ENCODE measurements around the gene PSME4. TPM values are rescaled to one million over a fixed set of nuclear protein-coding genes. Genes with fewer than 3 reads are reported as not detected.

Gene PSME4
- total and polyA plus RNA-seq, 2 of the 13 experiments (the other 11 are each of a cell fraction or from before 2014, with no cell fraction given): 52.1 to 77.8 TPM

GRCh38 chr2:53907582-53907981 is 63.2 kb downstream of the PSME4 start:
- peaks cover 22 to 85% of the 10 kb centered on the region in 2 experiments for H3K36me3 ChIP-seq (replicated peaks in 1 of 2; ENCODE audit: control insufficient read depth in 1 of 2, insufficient read depth in 2 of 2, low read length in 2 of 2)
- 95% methylated on average over 1 of the region's 1 CpG for WGBS (ENCODE audit: low lambda C conversion rate)
- no peak overlapping the region for H3K4me2 ChIP-seq (ENCODE audit: low read depth, low read length)
- DNase-seq (ENCODE audit: low spot score) (no peak), FAIRE-seq (no peak), ATAC-seq (no peak)
- intact Hi-C loops (cut with micrococcal nuclease; ENCODE audit: unreplicated experiment) (no loop called here), in situ Hi-C loops (cut with HindIII; ENCODE audit: extremely low pct_ligation_motif_present, low pct_unique_long_range_greater_than_20kb) (no loop called here)
- no peak overlapping the region for H3K4me3 ChIP-seq (replicated peaks in 1 of 3; ENCODE audit: insufficient read depth in 1 of 3, low read depth in 2 of 3, low read length in 3 of 3)
- no peaks in the 10 kb centered on the region for H3K9me3 ChIP-seq (ENCODE audit: low read length)
- no peaks in the 10 kb centered on the region for H3K79me2 ChIP-seq (ENCODE audit: insufficient read depth, low read length)
- H2AFZ ChIP-seq (ENCODE audit: low read length): no peak overlapping the region
- ChIA-PET CTCF (ENCODE audit: low intra/inter-chr PET ratio, low total read pairs) (no interaction called here), POLR2A (no interaction called here)
- no peaks in the 10 kb centered on the region for H3K27me3 ChIP-seq (ENCODE audit: control insufficient read depth in 1 of 2, insufficient read depth in 2 of 2, low read length in 2 of 2)
- no peaks in the 10 kb centered on the region for H3K4me1 ChIP-seq (ENCODE audit: insufficient read depth, low read length)
- H3K9ac ChIP-seq (ENCODE audit: insufficient read depth, low read depth, low read length): no peak overlapping the region
- BruUV-seq (replicated peaks): TSS peak; percentile 20
- H3K27ac ChIP-seq (ENCODE audit: extremely low read length, insufficient read depth, low read length): no peak overlapping the region
- no peaks in the 10 kb centered on the region for H4K20me1 ChIP-seq (ENCODE audit: insufficient read depth, low read length)
- no peak for TF ChIP-seq ZFP82 (CRISPR knock-in tag; IDR thresholded peaks at IDR 0.05; ENCODE audit: borderline replicate concordance)
- TF ChIP-seq ZNF276 (CRISPR knock-in tag; IDR thresholded peaks at IDR 0.05; ENCODE audit: low read depth): no peak
- TF ChIP-seq ZNF260 (CRISPR knock-in tag; IDR thresholded peaks at IDR 0.05; ENCODE audit: borderline replicate concordance, low read depth): no peak
- TF ChIP-seq MATR3 (CRISPR knock-in tag; IDR thresholded peaks at IDR 0.05): no peak
- TF ChIP-seq GABPA (IDR thresholded peaks at IDR 0.05; ENCODE audit: low read depth, low read length): no peak
- no peak for TF ChIP-seq GABPA (CRISPR knock-in tag; IDR thresholded peaks at IDR 0.05; ENCODE audit: low read depth)
- TF ChIP-seq MTERF4 (CRISPR knock-in tag; IDR thresholded peaks at IDR 0.05): no peak
- TF ChIP-seq ZFY (CRISPR knock-in tag; IDR thresholded peaks at IDR 0.05): no peak
- no peak for TF ChIP-seq ZXDC (CRISPR knock-in tag; IDR thresholded peaks at IDR 0.05)
- TF ChIP-seq RFX5 (IDR thresholded peaks at IDR 0.05; ENCODE audit: low read depth, low read length): no peak
- no peak for TF ChIP-seq PBX2 (CRISPR knock-in tag; IDR thresholded peaks at IDR 0.05)
- TF ChIP-seq GRHL1 (CRISPR knock-in tag; conservative IDR thresholded peaks at IDR 0.05): no peak
- TF ChIP-seq KLF12 (CRISPR knock-in tag; IDR thresholded peaks at IDR 0.05; ENCODE audit: borderline replicate concordance): no peak
- no peak for TF ChIP-seq POGK (CRISPR knock-in tag; conservative IDR thresholded peaks at IDR 0.05)

Data from HepG2 (cell line).